Fibroblast of skin of scalp (primary cell): ENCODE measurements around the gene ZBTB20.

Experiments used
- DNase-seq: peaks from one replicate; pipeline ENCODE4 v3.0.0-alpha.2; 2013

The ZBTB20 gene

GRCh38 chr3:114319453-114319852 lies 827.6 kb downstream of the ZBTB20 start:
- peak; percentile 35 for DNase-seq

- DNase-seq = no peak
Observed at GRCh38 chr3:114318295-114318694, 828.8 kb downstream of the ZBTB20 start.

GRCh38 chr3:114314282-114314681 lies 832.8 kb downstream of the ZBTB20 start:
- DNase-seq = no peak

- no peak for DNase-seq
Observed at GRCh38 chr3:114313426-114313825, 833.7 kb downstream of the ZBTB20 start.

- DNase-seq = no peak
Observed at GRCh38 chr3:114310695-114311094, 836.4 kb downstream of the ZBTB20 start.

- no peak for DNase-seq
Observed at GRCh38 chr3:114308830-114309229, 838.3 kb downstream of the ZBTB20 start.

- no peak for DNase-seq
Observed at GRCh38 chr3:114308377-114308776, 838.7 kb downstream of the ZBTB20 start.

GRCh38 chr3:114307832-114308231 lies 839.3 kb downstream of the ZBTB20 start:
- DNase-seq = no peak

- no peak for DNase-seq
Observed at GRCh38 chr3:114307222-114307830, 839.8 kb downstream of the ZBTB20 start.

GRCh38 chr3:114299941-114300624 lies 847.0 kb downstream of the ZBTB20 start:
- no peak for DNase-seq

- DNase-seq = peak; percentile 13
Observed at GRCh38 chr3:114299421-114299820, 847.7 kb downstream of the ZBTB20 start.

- DNase-seq = no peak
Observed at GRCh38 chr3:114295946-114296345, 851.1 kb downstream of the ZBTB20 start.

GRCh38 chr3:114294940-114295480 lies 852.1 kb downstream of the ZBTB20 start:
- no peak for DNase-seq

GRCh38 chr3:114293838-114294535 lies 853.1 kb downstream of the ZBTB20 start, which contains the start of gene TIGIT:
TIGIT (plus strand) TSS chr3:114294028; CDS start chr3:114294062, 34 bp downstream.
- no peak for DNase-seq

- peak; percentile 46 for DNase-seq
Observed at GRCh38 chr3:114290911-114291901, 855.9 kb downstream of the ZBTB20 start.

- no peak for DNase-seq
Observed at GRCh38 chr3:114286266-114286665, 860.8 kb downstream of the ZBTB20 start.

- DNase-seq = no peak
Observed at GRCh38 chr3:114285648-114286230, 861.3 kb downstream of the ZBTB20 start.

- no peak for DNase-seq
Observed at GRCh38 chr3:114284644-114285043, 862.4 kb downstream of the ZBTB20 start.
